HUES48 (cell line): ENCODE measurements around the gene NEURL1.

ENCODE experiments used
- H3K27ac ChIP-seq: one replicate; pipeline ENCODE4 v1.7.0; 2013; ENCODE audit warnings: low read depth, low read length, inconsistent platforms
- H3K27me3 ChIP-seq: 2 replicates; pipeline ENCODE4 v1.6.1; 2013; ENCODE audit warnings: mild to moderate bottlenecking, low read length; ENCODE audit not compliant: control insufficient read depth, insufficient read depth
- H3K36me3 ChIP-seq: 2 replicates; pipeline ENCODE4 v1.6.1; 2013; ENCODE audit warnings: low read length; ENCODE audit not compliant: control insufficient read depth, insufficient read depth
- H3K4me1 ChIP-seq: 2 replicates; pipeline ENCODE4 v1.6.1; 2013; ENCODE audit warnings: mild to moderate bottlenecking, low read length; ENCODE audit not compliant: control insufficient read depth, insufficient read depth
- H3K4me3 ChIP-seq: 2 replicates; pipeline ENCODE4 v1.5.1; 2013; ENCODE audit warnings: mild to moderate bottlenecking, low read depth, low read length
- H3K9ac ChIP-seq: 2 replicates; pipeline ENCODE4 v1.6.1; 2013; ENCODE audit warnings: mild to moderate bottlenecking, low read depth, low read length, moderate library complexity
- H3K9me3 ChIP-seq: 2 replicates; pipeline ENCODE4 v1.6.1; 2013; ENCODE audit warnings: low read length; ENCODE audit not compliant: control insufficient read depth, insufficient read depth

NEURL1 gene

GRCh38 chr10:103590744-103591291, 97.3 kb downstream of the NEURL1 start:
- Histone ChIP-seq H3K9me3 (no peaks in the 10 kb centered on the region), H3K36me3 (no peaks in the 10 kb centered on the region), H3K27me3 (peaks cover 2% of the 10 kb centered on the region; the same call in 1 of the 2 replicates), H3K4me3 (no peak overlapping the region), H3K27ac (no peak overlapping the region), H3K9ac (no peak overlapping the region), H3K4me1 (no peaks in the 10 kb centered on the region)

GRCh38 chr10:103592186-103593021, 98.9 kb downstream of the NEURL1 start:
- Histone ChIP-seq H3K9ac (no peak overlapping the region), H3K4me3 (no peak overlapping the region), H3K36me3 (no peaks in the 10 kb centered on the region), H3K27ac (no peak overlapping the region), H3K9me3 (no peaks in the 10 kb centered on the region), H3K4me1 (no peaks in the 10 kb centered on the region), H3K27me3 (no peaks in the 10 kb centered on the region)

GRCh38 chr10:103593022-103593570, 99.6 kb downstream of the NEURL1 start:
- Histone ChIP-seq H3K27me3 (no peaks in the 10 kb centered on the region), H3K9ac (no peak overlapping the region), H3K27ac (no peak overlapping the region), H3K9me3 (no peaks in the 10 kb centered on the region), H3K36me3 (no peaks in the 10 kb centered on the region), H3K4me1 (no peaks in the 10 kb centered on the region), H3K4me3 (no peak overlapping the region)

- no peak overlapping the region for H3K9ac ChIP-seq
- no peaks in the 10 kb centered on the region for H3K36me3 ChIP-seq
- H3K27me3 ChIP-seq = no peaks in the 10 kb centered on the region
- no peaks in the 10 kb centered on the region for H3K9me3 ChIP-seq
- no peaks in the 10 kb centered on the region for H3K4me1 ChIP-seq
- H3K4me3 ChIP-seq = no peak overlapping the region
- no peak overlapping the region for H3K27ac ChIP-seq
These were observed 102.6 kb downstream of the NEURL1 start for GRCh38 chr10:103595933-103596726.

GRCh38 chr10:103597003-103597402, 103.5 kb downstream of the NEURL1 start:
- no peaks in the 10 kb centered on the region for H3K36me3 ChIP-seq
- no peak overlapping the region for H3K27ac ChIP-seq
- H3K4me3 ChIP-seq = no peak overlapping the region
- no peak overlapping the region for H3K9ac ChIP-seq
- H3K9me3 ChIP-seq = no peaks in the 10 kb centered on the region
- H3K27me3 ChIP-seq = no peaks in the 10 kb centered on the region
- no peaks in the 10 kb centered on the region for H3K4me1 ChIP-seq

- Histone ChIP-seq H3K27ac (no peak overlapping the region), H3K27me3 (no peaks in the 10 kb centered on the region), H3K4me3 (no peak overlapping the region)
These were observed 105.2 kb downstream of the NEURL1 start for GRCh38 chr10:103598654-103599115.

GRCh38 chr10:103599211-103599610, 105.7 kb downstream of the NEURL1 start:
- Histone ChIP-seq H3K4me3 (no peak overlapping the region), H3K9me3 (no peaks in the 10 kb centered on the region), H3K9ac (no peak overlapping the region), H3K4me1 (no peaks in the 10 kb centered on the region), H3K27me3 (no peaks in the 10 kb centered on the region), H3K36me3 (no peaks in the 10 kb centered on the region), H3K27ac (no peak overlapping the region)

More at GRCh38 chr10:103598654-103599115, 105.2 kb downstream of the NEURL1 start:
- no peaks in the 10 kb centered on the region for H3K36me3 ChIP-seq
- H3K9me3 ChIP-seq = no peaks in the 10 kb centered on the region
- H3K9ac ChIP-seq = no peak overlapping the region
- H3K4me1 ChIP-seq = no peaks in the 10 kb centered on the region

GRCh38 chr10:103599907-103600306, 106.4 kb downstream of the NEURL1 start:
- Histone ChIP-seq H3K4me3 (no peak overlapping the region), H3K4me1 (no peaks in the 10 kb centered on the region), H3K36me3 (no peaks in the 10 kb centered on the region), H3K9me3 (no peaks in the 10 kb centered on the region), H3K27me3 (no peaks in the 10 kb centered on the region), H3K27ac (no peak overlapping the region), H3K9ac (no peak overlapping the region)

GRCh38 chr10:103600325-103600724, 106.8 kb downstream of the NEURL1 start:
- H3K4me3 ChIP-seq = no peak overlapping the region
- no peak overlapping the region for H3K9ac ChIP-seq
- H3K4me1 ChIP-seq = no peaks in the 10 kb centered on the region
- no peak overlapping the region for H3K27ac ChIP-seq
- no peaks in the 10 kb centered on the region for H3K36me3 ChIP-seq
- H3K9me3 ChIP-seq = no peaks in the 10 kb centered on the region
- no peaks in the 10 kb centered on the region for H3K27me3 ChIP-seq

- Histone ChIP-seq H3K9me3 (peaks cover 2% of the 10 kb centered on the region; the same call in 1 of the 2 replicates), H3K9ac (no peak overlapping the region), H3K27ac (no peak overlapping the region), H3K4me3 (no peak overlapping the region), H3K27me3 (no peaks in the 10 kb centered on the region), H3K4me1 (no peaks in the 10 kb centered on the region), H3K36me3 (no peaks in the 10 kb centered on the region)
These were observed 107.6 kb downstream of the NEURL1 start for GRCh38 chr10:103600956-103601569.
